ENCODE measurements around the gene NOM1. TPM values are rescaled to one million over a fixed set of nuclear protein-coding genes. Genes with fewer than 3 reads are reported as not detected.
"Not testable (repeated sequence)": the region's sequence is repeated elsewhere in the genome, so short reads cannot be mapped to it uniquely, and the experiment has no call there.

NOM1 gene
- total and polyA plus RNA-seq, 2 donors (not counting 3 experiments of a cell fraction or from before 2014, with no cell fraction given), result 13.7 to 38.6 TPM

DNA sequence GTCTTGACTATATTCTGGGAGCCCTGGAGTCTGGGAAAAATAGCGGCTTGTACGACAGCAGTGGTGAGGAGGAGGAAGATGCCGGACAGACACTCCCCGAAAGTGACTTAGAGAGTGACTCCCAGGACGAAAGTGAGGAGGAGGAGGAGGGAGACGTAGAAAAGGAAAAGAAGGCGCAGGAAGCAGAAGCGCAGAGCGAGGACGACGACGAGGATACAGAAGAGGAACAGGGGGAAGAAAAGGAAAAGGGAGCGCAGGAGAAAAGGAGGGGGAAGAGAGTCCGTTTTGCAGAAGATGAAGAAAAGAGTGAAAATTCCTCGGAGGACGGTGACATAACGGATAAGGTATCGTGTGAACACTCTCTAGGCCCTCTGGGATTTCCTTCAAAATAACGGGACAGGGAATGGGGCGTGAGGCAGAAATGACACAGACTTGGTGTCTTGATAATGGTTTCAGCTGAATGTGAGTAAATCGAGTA, 908 bp downstream of the NOM1 start:
- H2AFZ ChIP-seq (ENCODE audit: low read depth, low read length), result peak overlapping the region; percentile 83
- dilution Hi-C loops (cut with MboI; ENCODE audit: extremely low pct_ligation_motif_present, low sequenced_read_pairs), result no loop called here
- peaks cover 54% of the 10 kb centered on the region for H3K79me2 ChIP-seq (ENCODE audit: control insufficient read depth, insufficient read depth, low read length)

DNA sequence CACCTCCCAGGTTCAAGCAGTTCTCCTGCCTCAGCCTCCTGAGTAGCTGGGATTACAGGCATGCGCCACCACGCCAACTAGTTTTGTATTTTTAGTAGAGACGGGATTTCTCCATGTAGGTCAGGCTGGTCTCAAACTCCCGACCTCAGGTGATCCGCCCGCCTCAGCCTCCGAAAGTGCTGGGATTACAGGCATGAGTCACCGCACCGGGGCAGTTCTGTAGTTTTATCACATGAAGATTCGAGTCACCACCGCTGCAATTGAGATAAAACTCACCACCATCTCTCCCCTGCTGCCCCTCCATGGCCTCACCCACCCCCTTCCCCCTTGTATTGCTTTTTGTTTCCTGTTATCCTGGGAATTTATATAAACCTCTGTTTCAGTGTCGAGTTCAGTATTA, 3.7 kb downstream of the NOM1 start:
- POLR2A ChIA-PET; H3K9me1 ChIP-seq (replicated peaks; ENCODE audit: control insufficient read depth, extremely low read depth, insufficient read depth, low read length); H3K9ac ChIP-seq (replicated peaks; ENCODE audit: extremely low read depth, insufficient read depth, low read length); H2AFZ ChIP-seq (ENCODE audit: low read depth, low read length); dilution Hi-C loops (cut with MboI; ENCODE audit: extremely low pct_ligation_motif_present, low sequenced_read_pairs); H3K27me3 ChIP-seq (ENCODE audit: control insufficient read depth in 2 of 2, insufficient read depth in 2 of 2, low read length in 2 of 2); FAIRE-seq; H3K27ac ChIP-seq (ENCODE audit: insufficient read depth, low read depth, low read length); CTCF ChIA-PET; H3K9me3 ChIP-seq (replicated peaks; ENCODE audit: control insufficient read depth, insufficient read depth, low read length); H3K4me3 ChIP-seq (replicated peaks in 1 of 3; ENCODE audit: insufficient read depth in 1 of 3, low read depth in 1 of 3, low read length in 3 of 3); BruUV-seq (replicated peaks); H4K20me1 ChIP-seq (replicated peaks; ENCODE audit: control insufficient read depth, extremely low read depth, insufficient read depth, low read length); DNase-seq (ENCODE audit: low read depth, low spot score); H3K4me2 ChIP-seq (ENCODE audit: insufficient read depth, low read length): not testable (repeated sequence)
- intact Hi-C loops (cut with micrococcal nuclease), result loop anchor here (5.0 to 10.0 kb wide), 4 partner anchors 118 to 382 kb away; partner anchors contain the start of genes DNAJB6 and UBE3C
- peaks cover 19% of the 10 kb centered on the region for H3K4me1 ChIP-seq (ENCODE audit: control insufficient read depth, extremely low read depth, insufficient read depth, low read length)
- H3K79me2 ChIP-seq (ENCODE audit: control insufficient read depth, insufficient read depth, low read length), result peaks cover 68% of the 10 kb centered on the region
- peaks cover 23% of the 10 kb centered on the region in 2 experiments for H3K36me3 ChIP-seq (ENCODE audit: control insufficient read depth in 2 of 2, extremely low read depth in 1 of 2, insufficient read depth in 2 of 2, low read length in 2 of 2)

More for the DNA sequence above, 908 bp downstream of the NOM1 start:
- no peak for DNase-seq (ENCODE audit: low read depth, low spot score)
- no TSS peak for BruUV-seq (replicated peaks)
- intact Hi-C loops (cut with micrococcal nuclease), result loop anchor here (1.0 to 10.0 kb wide), 5 partner anchors 41 to 384 kb away; partner anchors contain the start of genes DNAJB6 and UBE3C
- H3K4me3 ChIP-seq (replicated peaks in 1 of 3; ENCODE audit: insufficient read depth in 1 of 3, low read depth in 1 of 3, low read length in 3 of 3), result peak overlapping the region; percentile 72 to 92 (median 83)
- H3K27me3 ChIP-seq (ENCODE audit: control insufficient read depth in 2 of 2, insufficient read depth in 2 of 2, low read length in 2 of 2), result no peaks in the 10 kb centered on the region
- CTCF ChIA-PET, result interaction anchor here (1.2 to 3.2 kb wide), 10 partner anchors 18 to 388 kb away, joined by 3 to 22 read pairs (median 8); partner anchors contain the start of gene LMBR1
- POLR2A ChIA-PET, result interaction anchor here (0.6 to 1.3 kb wide), 2 partner anchors 57 to 80 kb away, joined by 4 to 5 read pairs; partner anchors contain the start of gene LMBR1
- H4K20me1 ChIP-seq (replicated peaks; ENCODE audit: control insufficient read depth, extremely low read depth, insufficient read depth, low read length), result no peaks in the 10 kb centered on the region
- FAIRE-seq, result peak; percentile 76
- TF ChIP-seq MYC (IDR thresholded peaks at IDR 0.05; ENCODE audit: low read depth, low read length), result no peak
- no peak for TF ChIP-seq EZH2 (IDR thresholded peaks at IDR 0.05; ENCODE audit: borderline replicate concordance, low read depth, low read length, severe bottlenecking)
- TF ChIP-seq MAX (IDR thresholded peaks at IDR 0.05; ENCODE audit: insufficient read depth, insufficient read length), result no peak
- no peak for TF ChIP-seq JUN (IDR thresholded peaks at IDR 0.05; ENCODE audit: borderline replicate concordance, insufficient read depth, insufficient read length, low read depth)
- TF ChIP-seq POLR2A (IDR thresholded peaks at IDR 0.05; ENCODE audit: low read depth, low read length), result no peak
- TF ChIP-seq FOS (IDR thresholded peaks at IDR 0.05; ENCODE audit: borderline replicate concordance, insufficient read depth, low read length), result no peak
- no peak for TF ChIP-seq CTCF (IDR thresholded peaks at IDR 0.05; ENCODE audit: extremely low read depth in 1 of 2, insufficient read depth in 1 of 2, low read depth in 1 of 2, low read length in 2 of 2)
- no peak for TF ChIP-seq POLR2AphosphoS5 (IDR thresholded peaks at IDR 0.05; ENCODE audit: insufficient read depth, low read depth, low read length)
- H3K4me2 ChIP-seq (ENCODE audit: insufficient read depth, low read length), result peak overlapping the region; percentile 94
- H3K27ac ChIP-seq (ENCODE audit: insufficient read depth, low read depth, low read length), result peak overlapping the region; percentile 49
- peak overlapping the region; percentile 83 for H3K9ac ChIP-seq (replicated peaks; ENCODE audit: extremely low read depth, insufficient read depth, low read length)
- peaks cover 21% of the 10 kb centered on the region for H3K4me1 ChIP-seq (ENCODE audit: control insufficient read depth, extremely low read depth, insufficient read depth, low read length)
- H3K9me1 ChIP-seq (replicated peaks; ENCODE audit: control insufficient read depth, extremely low read depth, insufficient read depth, low read length), result no peaks in the 10 kb centered on the region
- no peaks in the 10 kb centered on the region for H3K9me3 ChIP-seq (replicated peaks; ENCODE audit: control insufficient read depth, insufficient read depth, low read length)
- H3K36me3 ChIP-seq (ENCODE audit: control insufficient read depth in 2 of 2, extremely low read depth in 1 of 2, insufficient read depth in 2 of 2, low read length in 2 of 2), result peaks cover 15 to 17% of the 10 kb centered on the region in 2 experiments

All from endothelial cell of umbilical vein (primary cell).